ENCODE results near the gene NTM.
"Not testable (repeated sequence)": the region's sequence is repeated elsewhere in the genome, so short reads cannot be mapped to it uniquely, and the experiment has no call there.

NTM gene

DNA sequence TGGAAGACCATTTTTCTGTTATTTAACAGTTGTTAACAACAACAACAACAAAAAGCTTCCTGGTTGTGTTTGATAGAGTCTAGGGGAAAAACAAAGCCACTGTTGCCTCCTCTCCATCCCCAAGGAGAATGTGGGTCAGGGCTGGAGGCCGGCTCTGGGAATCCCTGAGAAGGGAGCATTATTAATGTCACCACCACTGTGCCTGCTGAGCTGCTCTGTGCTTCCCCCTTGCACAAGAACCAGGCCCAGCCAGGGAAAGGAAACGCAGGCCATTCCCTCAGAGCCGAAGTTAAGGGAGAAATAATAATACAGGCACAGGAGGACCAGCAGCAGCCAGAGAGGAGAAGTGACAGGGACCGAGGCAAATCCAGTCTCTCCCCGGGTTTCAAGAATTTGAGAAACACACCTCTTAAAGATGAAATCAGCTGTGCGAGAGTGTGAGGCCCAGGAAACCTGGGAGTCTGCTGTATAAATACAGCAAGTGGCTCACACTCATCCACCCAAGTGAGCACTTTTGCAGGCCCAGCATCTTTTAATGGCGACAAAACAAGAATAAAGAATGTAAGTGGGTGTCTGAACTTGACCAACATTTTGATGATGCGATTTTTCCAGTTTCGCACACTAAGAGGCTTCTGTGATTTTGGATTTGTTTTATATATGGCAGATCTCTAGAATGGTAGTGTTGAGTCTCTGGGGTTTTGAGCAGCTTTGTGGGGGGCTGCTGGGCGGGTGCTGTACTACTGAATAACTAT lies 539.2 kb downstream of the NTM start:
- H3K27ac ChIP-seq (ENCODE audit: poor library complexity, severe bottlenecking) = peak overlapping the region; percentile 74

DNA sequence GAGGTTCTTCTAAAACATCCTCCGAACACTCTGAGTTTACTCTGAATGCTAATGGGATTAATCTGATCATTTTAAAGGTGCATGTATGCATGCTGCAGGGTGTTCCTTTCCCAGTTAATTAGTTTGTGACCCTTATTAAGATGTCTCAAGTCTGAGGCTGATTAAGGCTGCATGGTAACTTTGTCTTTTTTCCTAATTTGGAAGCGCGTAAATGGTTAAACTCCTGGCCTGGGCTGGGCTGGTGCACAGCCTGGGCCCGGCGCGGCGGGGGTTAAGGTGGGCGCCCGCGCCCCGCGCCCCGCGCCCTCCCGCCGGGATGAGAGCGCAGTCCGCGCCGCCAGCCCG lies 539.7 kb downstream of the NTM start:
- peaks cover 7% of the 10 kb centered on the region for H3K36me3 ChIP-seq (ENCODE audit: low read depth)
- ATAC-seq (ENCODE audit: low read depth) = no peak

More for the DNA sequence above, 539.2 kb downstream of the NTM start:
- peaks cover 7% of the 10 kb centered on the region for H3K36me3 ChIP-seq (ENCODE audit: low read depth)
- no peaks in the 10 kb centered on the region for H3K27me3 ChIP-seq (ENCODE audit: insufficient read depth, poor library complexity, severe bottlenecking)
- ATAC-seq (ENCODE audit: low read depth) = no peak
- no peak for TF ChIP-seq CTCF (IDR thresholded peaks at IDR 0.05; ENCODE audit: poor library complexity, severe bottlenecking)
- peaks cover 44% of the 10 kb centered on the region for H3K4me1 ChIP-seq (ENCODE audit: insufficient read depth, poor library complexity, severe bottlenecking)
- H3K9me3 ChIP-seq (ENCODE audit: severe bottlenecking) = no peaks in the 10 kb centered on the region
- H3K4me3 ChIP-seq (ENCODE audit: severe bottlenecking) = peak overlapping the region; percentile 75
- DNase-seq (ENCODE audit: low spot score) = no peak

DNA sequence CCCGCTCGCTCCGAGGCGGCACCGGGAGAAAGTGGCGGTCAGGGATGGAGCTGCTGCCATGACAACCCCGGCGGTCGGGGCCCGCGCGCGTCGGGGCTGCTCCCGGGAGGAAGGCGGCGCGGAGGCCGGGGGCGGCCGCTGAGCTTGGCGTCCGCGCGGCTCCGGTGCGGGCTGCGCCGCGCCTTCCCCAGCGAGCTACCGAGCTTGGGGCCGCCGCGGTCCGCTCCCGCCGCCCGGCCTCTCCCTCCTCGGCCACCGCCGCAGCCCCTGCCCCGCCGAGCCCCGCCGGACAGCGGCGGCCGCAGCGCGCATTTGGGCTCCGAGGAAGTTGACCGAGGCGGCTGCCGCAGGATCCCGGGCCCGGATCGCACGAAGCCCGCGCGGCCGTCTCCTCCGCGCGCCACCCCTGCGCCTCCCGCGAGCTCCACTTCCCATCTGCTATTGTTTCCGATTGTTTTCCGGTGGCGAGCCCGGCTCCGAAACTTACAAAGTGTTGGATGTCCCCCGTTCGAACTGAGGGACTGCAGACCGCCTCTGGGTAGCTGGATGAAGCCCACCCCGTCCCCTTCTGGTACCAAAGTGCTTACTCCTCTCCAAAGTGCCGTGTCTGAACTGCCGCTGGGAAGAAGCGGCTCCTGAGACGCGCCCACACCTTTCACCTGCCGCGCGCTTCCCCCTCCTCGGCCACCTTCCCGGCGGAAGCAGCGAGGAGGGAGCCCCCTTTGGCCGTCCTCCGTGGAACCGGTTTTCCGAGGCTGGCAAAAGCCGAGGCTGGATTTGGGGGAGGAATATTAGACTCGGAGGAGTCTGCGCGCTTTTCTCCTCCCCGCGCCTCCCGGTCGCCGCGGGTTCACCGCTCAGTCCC lies 540.3 kb downstream of the NTM start:
- H3K36me3 ChIP-seq (ENCODE audit: low read depth) = peaks cover 7% of the 10 kb centered on the region
- no peak for DNase-seq (ENCODE audit: low spot score)
- no peaks in the 10 kb centered on the region for H3K27me3 ChIP-seq (ENCODE audit: insufficient read depth, poor library complexity, severe bottlenecking)
- peak overlapping the region; percentile 75 for H3K4me3 ChIP-seq (ENCODE audit: severe bottlenecking)
- peak overlapping the region; percentile 74 for H3K27ac ChIP-seq (ENCODE audit: poor library complexity, severe bottlenecking)
- H3K9me3 ChIP-seq (ENCODE audit: severe bottlenecking) = no peaks in the 10 kb centered on the region
- no peak for TF ChIP-seq CTCF (IDR thresholded peaks at IDR 0.05; ENCODE audit: poor library complexity, severe bottlenecking)
- H3K4me1 ChIP-seq (ENCODE audit: insufficient read depth, poor library complexity, severe bottlenecking) = peaks cover 44% of the 10 kb centered on the region
- ATAC-seq (ENCODE audit: low read depth) = peak; percentile 59

More for the DNA sequence above, 539.7 kb downstream of the NTM start:
- Histone ChIP-seq H3K4me1 (ENCODE audit: insufficient read depth, poor library complexity, severe bottlenecking) (peaks cover 44% of the 10 kb centered on the region), H3K9me3 (ENCODE audit: severe bottlenecking) (no peaks in the 10 kb centered on the region), H3K4me3 (ENCODE audit: severe bottlenecking) (peak overlapping the region; percentile 75), H3K27me3 (ENCODE audit: insufficient read depth, poor library complexity, severe bottlenecking) (no peaks in the 10 kb centered on the region), H3K27ac (ENCODE audit: poor library complexity, severe bottlenecking) (peak overlapping the region; percentile 74)
- DNase-seq (ENCODE audit: low spot score) = no peak
- TF ChIP-seq CTCF (IDR thresholded peaks at IDR 0.05; ENCODE audit: poor library complexity, severe bottlenecking) = no peak

GRCh38 chr11:131911388-131912032 lies 541.1 kb downstream of the NTM start:
- H3K9me3 ChIP-seq (ENCODE audit: severe bottlenecking); H3K36me3 ChIP-seq (ENCODE audit: low read depth); DNase-seq (ENCODE audit: low spot score); H3K27me3 ChIP-seq (ENCODE audit: insufficient read depth, poor library complexity, severe bottlenecking): not testable (repeated sequence)
- peak overlapping the region; percentile 75 for H3K4me3 ChIP-seq (ENCODE audit: severe bottlenecking)
- H3K4me1 ChIP-seq (ENCODE audit: insufficient read depth, poor library complexity, severe bottlenecking) = peaks cover 44% of the 10 kb centered on the region
- peak; percentile 86 for TF ChIP-seq CTCF (IDR thresholded peaks at IDR 0.05; ENCODE audit: poor library complexity, severe bottlenecking)
- peak overlapping the region; percentile 74 for H3K27ac ChIP-seq (ENCODE audit: poor library complexity, severe bottlenecking)
- ATAC-seq (ENCODE audit: low read depth) = peak; percentile 57
